Left lung (tissue), 10 donors: ENCODE results near the gene MSI1. TPM values are rescaled to one million over a fixed set of nuclear protein-coding genes. Genes with fewer than 3 reads are reported as not detected.
"Not testable (repeated sequence)": the region's sequence is repeated elsewhere in the genome, so short reads cannot be mapped to it uniquely, and the experiment has no call there.

Experiments
- ATAC-seq: fragments of 200-7000 bp; cut with Tn5 transposase; one replicate; pipeline ENCODE4 v1.9.1; 2020; ENCODE audit warnings: moderate library complexity
- DNase-seq, 4 donors: peaks; one replicate each; pipeline ENCODE4 v3.0.0-alpha.2; 2013 to 2020
- H3K27ac ChIP-seq, 2 donors: fragments of 200-600 bp; sonication (generic) in 1 of 2; one replicate each; pipeline versions ENCODE4 v1.5.0 to v1.8.0; 2020 to 2021
- H3K27me3 ChIP-seq, 2 donors: fragments of 200-600 bp; sonication (generic) in 1 of 2; one replicate each; pipeline versions ENCODE4 v1.5.0 to v1.8.0; 2020 to 2021
- H3K36me3 ChIP-seq, 2 donors: fragments of 200-600 bp; sonication (generic) in 1 of 2; one replicate each; pipeline versions ENCODE4 v1.5.0 to v1.8.0; 2020 to 2021
- H3K4me1 ChIP-seq, 2 donors: fragments of 200-600 bp; one replicate each; pipeline ENCODE4 v1.8.0; 2021
- H3K4me3 ChIP-seq, 2 donors: fragments of 200-600 bp; sonication (generic) in 1 of 2; one replicate each; pipeline versions ENCODE4 v1.5.0 to v1.8.0; 2020 to 2021; ENCODE audit warnings: mild to moderate bottlenecking in 1 of 2
- H3K9me3 ChIP-seq, 2 donors: fragments of 200-600 bp; sonication (generic) in 1 of 2; one replicate each; pipeline versions ENCODE4 v1.5.0 to v1.8.0; 2020 to 2021
- CTCF ChIP-seq, 2 donors: fragments of 200-600 bp; sonication (generic) in 1 of 2; IDR thresholded peaks; one replicate each; pipeline versions ENCODE4 v1.5.0 to v1.8.0; 2021; ENCODE audit warnings: antibody characterized with exemption in 2 of 2
- intact Hi-C, 2 donors: fragments of 100-400 bp; cut with DNase I; formaldehyde crosslinking; loops; one replicate each; pipeline versions ENCODE4 v1.11.2 to v1.14.2; 2022
- polyA plus RNA-seq, 6 donors: library from polyadenylated mRNA; unstranded; fragments of 120-200 nt; gene quantifications; one replicate each; pipeline ENCODE4 v1.2.1, GENCODE V29; 2013; ENCODE audit not compliant: insufficient read length in 6 of 6
- total RNA-seq, 2 donors: library from RNA; stranded (reverse); fragmentation: NEBNext Ultra II Directional; extraction: Animal tissue kit (Norgen Biotek cat#: 25700); gene quantifications; one replicate each; pipeline ENCODE4 v1.2.1, GENCODE V29; 2021
- donor health status: DM: no; HTN: yes; CAD: no.
- donor health status: DM: no; HTN: no; CAD: no.

Gene MSI1
- total and polyA plus RNA-seq, 8 donors: 0.60 to 19.3 (median 16.5) TPM

- no peaks in the 10 kb centered on the region for H3K27me3 ChIP-seq
- H3K4me1 ChIP-seq: no peaks in the 10 kb centered on the region
- ATAC-seq: no peak
- no peak overlapping the region for H3K27ac ChIP-seq
- TF ChIP-seq CTCF (IDR thresholded peaks at IDR 0.05): no peak
- peaks cover 0 to 8% of the 10 kb centered on the region in 2 donors for H3K9me3 ChIP-seq
- no peaks in the 10 kb centered on the region for H3K36me3 ChIP-seq
- intact Hi-C loops: no loop called here
- H3K4me3 ChIP-seq: no peak overlapping the region
- no peak for DNase-seq
These were observed 26.6 kb downstream of the MSI1 start for GRCh38 chr12:120342175-120343038.

- no peaks in the 10 kb centered on the region for H3K27me3 ChIP-seq
- H3K9me3 ChIP-seq: peaks cover 0 to 22% of the 10 kb centered on the region in 2 donors
- H3K4me1 ChIP-seq: no peaks in the 10 kb centered on the region
- H3K4me3 ChIP-seq: no peak overlapping the region
- H3K27ac ChIP-seq: no peak overlapping the region
- no peak for DNase-seq
- intact Hi-C loops: no loop called here
- no peak for TF ChIP-seq CTCF (IDR thresholded peaks at IDR 0.05)
- ATAC-seq: peak; percentile 86
- H3K36me3 ChIP-seq: no peaks in the 10 kb centered on the region
These were observed 29.7 kb downstream of the MSI1 start for GRCh38 chr12:120339256-120339655.

- H3K4me3 ChIP-seq: no peak overlapping the region
- intact Hi-C loops: no loop called here
- TF ChIP-seq CTCF (IDR thresholded peaks at IDR 0.05): no peak
- ATAC-seq: no peak
- DNase-seq: no peak
- no peaks in the 10 kb centered on the region for H3K36me3 ChIP-seq
- H3K9me3 ChIP-seq: peaks cover 0 to 22% of the 10 kb centered on the region in 2 donors
- H3K27ac ChIP-seq: no peak overlapping the region
- no peaks in the 10 kb centered on the region for H3K4me1 ChIP-seq
- H3K27me3 ChIP-seq: no peaks in the 10 kb centered on the region
These were observed 31.2 kb downstream of the MSI1 start for GRCh38 chr12:120337730-120338129.

GRCh38 chr12:120336392-120336791 is 32.6 kb downstream of the MSI1 start:
- H3K36me3 ChIP-seq, H3K4me1 ChIP-seq, H3K4me3 ChIP-seq, H3K27me3 ChIP-seq, intact Hi-C loops, DNase-seq, H3K27ac ChIP-seq, ATAC-seq: not testable (repeated sequence)
- peaks cover 0 to 22% of the 10 kb centered on the region in 2 donors for H3K9me3 ChIP-seq

- H3K36me3 ChIP-seq, intact Hi-C loops, H3K4me1 ChIP-seq, H3K27me3 ChIP-seq, H3K27ac ChIP-seq, H3K4me3 ChIP-seq: not testable (repeated sequence)
- ATAC-seq (peak; percentile 32), DNase-seq (peak in 3 of 4 donors; percentile 29 to 84 (median 68))
- peaks cover 0 to 22% of the 10 kb centered on the region in 2 donors for H3K9me3 ChIP-seq
- peak; percentile 59 to 63 for TF ChIP-seq CTCF (IDR thresholded peaks at IDR 0.05)
These were observed 33.5 kb downstream of the MSI1 start for GRCh38 chr12:120335447-120335846.
